ENCODE data around the gene PPP2R3A.
"Not testable (repeated sequence)": the region's sequence is repeated elsewhere in the genome, so short reads cannot be mapped to it uniquely, and the experiment has no call there.

PPP2R3A gene

GRCh38 chr3:136144397-136144796 is 178.9 kb downstream of the PPP2R3A start:
- TF ChIP-seq POLR2A (IDR thresholded peaks at IDR 0.05; ENCODE audit: low read depth, low read length), result 0 out of 2 replicates have a peak, but pooled peaks have one; percentile 3
- not testable (repeated sequence) for FAIRE-seq; DNase-seq (ENCODE audit: insufficient read length)

DNA sequence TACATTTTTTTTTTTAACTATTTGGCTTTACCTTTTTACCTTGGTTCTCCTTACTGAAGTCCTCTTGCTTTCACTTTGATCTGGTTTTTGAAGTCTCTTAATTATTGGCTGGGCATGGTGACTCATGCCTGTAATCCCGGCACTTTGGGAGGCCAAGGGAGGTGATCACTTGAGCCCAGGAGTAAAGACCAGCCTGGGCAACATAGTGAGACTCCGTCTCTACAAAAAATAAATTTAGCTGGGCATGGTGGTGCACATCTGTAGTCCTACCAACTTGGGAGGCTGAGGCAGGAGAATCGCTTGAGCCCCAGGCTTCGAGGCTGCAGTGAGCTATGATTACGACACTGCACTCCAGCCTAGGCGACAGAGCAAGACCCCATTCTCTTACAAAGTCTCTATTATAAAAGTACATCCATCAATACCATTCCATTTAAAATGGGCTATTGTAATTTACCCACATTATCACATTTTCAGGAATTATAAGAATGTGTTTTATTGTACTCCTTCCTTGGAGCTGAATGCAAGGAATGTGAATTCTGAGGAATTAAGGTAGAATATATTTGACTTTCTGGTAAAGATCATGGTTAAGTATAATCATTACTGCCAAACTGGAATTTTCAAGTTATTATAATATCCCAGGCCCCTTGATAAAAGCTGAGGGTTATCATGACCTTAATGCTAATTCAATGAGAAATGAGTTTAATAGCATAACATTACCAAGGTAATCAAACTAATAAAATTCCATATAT is 181.6 kb downstream of the PPP2R3A start:
- no peak for FAIRE-seq
- no peak for DNase-seq (ENCODE audit: insufficient read length)
- no peak for TF ChIP-seq TAF1 (IDR thresholded peaks at IDR 0.05; ENCODE audit: borderline replicate concordance, low read depth, low read length)
- TF ChIP-seq POLR2AphosphoS5 (IDR thresholded peaks at IDR 0.05; ENCODE audit: low read depth, low read length), result no peak
- TF ChIP-seq POLR2A (IDR thresholded peaks at IDR 0.05; ENCODE audit: low read depth, low read length), result no peak

DNA sequence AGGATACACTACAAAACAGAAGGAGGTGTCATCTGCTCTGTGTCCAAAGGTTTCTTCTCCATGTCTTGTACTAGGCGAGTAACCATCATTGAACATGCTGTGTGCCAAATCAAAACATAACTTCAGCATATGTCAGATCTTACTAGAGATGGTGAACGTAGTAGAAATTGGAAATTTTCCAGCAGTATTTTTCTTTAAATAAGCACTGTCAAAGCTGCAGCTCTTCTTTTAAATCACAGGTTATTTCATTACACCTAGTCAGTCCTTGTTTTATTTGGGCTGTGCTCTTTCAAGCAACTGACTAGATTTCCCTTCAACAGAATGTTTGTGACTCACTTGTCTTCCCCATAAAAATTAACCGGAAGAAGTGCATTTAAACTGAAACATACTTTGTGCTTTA is 184.1 kb downstream of the PPP2R3A start:
- peak; percentile 53 for FAIRE-seq
- TF ChIP-seq POLR2AphosphoS5 (IDR thresholded peaks at IDR 0.05; ENCODE audit: low read depth, low read length) (no peak), POLR2A (IDR thresholded peaks at IDR 0.05; ENCODE audit: low read depth, low read length) (no peak), TAF1 (IDR thresholded peaks at IDR 0.05; ENCODE audit: borderline replicate concordance, low read depth, low read length) (no peak)
- DNase-seq (ENCODE audit: insufficient read length), result no peak

DNA sequence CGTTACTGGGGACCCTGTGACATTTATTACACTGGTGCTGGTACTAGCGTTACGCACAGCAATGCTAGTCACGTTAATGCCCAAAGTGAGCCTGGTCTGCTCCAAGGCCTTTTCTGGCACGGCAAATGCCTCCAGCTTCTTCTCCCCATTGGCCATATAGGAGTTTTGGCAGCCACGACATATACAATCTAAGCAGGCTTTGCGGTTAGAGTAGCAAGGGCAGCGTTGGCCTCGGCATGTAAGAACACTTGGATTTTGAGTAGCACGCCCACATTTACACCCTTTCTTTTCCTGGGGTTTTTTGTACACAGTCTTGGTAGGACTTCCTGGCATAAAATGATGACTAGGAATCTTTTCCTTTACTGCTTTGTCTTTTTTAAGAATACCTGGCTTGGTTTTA is 185.7 kb downstream of the PPP2R3A start:
- FAIRE-seq (no peak), DNase-seq (ENCODE audit: insufficient read length) (no peak)
- TF ChIP-seq TAF1 (IDR thresholded peaks at IDR 0.05; ENCODE audit: borderline replicate concordance, low read depth, low read length) (no peak), POLR2A (IDR thresholded peaks at IDR 0.05; ENCODE audit: low read depth, low read length) (0 out of 2 replicates have a peak, but pooled peaks have one; percentile 17), POLR2AphosphoS5 (IDR thresholded peaks at IDR 0.05; ENCODE audit: low read depth, low read length) (no peak)

DNA sequence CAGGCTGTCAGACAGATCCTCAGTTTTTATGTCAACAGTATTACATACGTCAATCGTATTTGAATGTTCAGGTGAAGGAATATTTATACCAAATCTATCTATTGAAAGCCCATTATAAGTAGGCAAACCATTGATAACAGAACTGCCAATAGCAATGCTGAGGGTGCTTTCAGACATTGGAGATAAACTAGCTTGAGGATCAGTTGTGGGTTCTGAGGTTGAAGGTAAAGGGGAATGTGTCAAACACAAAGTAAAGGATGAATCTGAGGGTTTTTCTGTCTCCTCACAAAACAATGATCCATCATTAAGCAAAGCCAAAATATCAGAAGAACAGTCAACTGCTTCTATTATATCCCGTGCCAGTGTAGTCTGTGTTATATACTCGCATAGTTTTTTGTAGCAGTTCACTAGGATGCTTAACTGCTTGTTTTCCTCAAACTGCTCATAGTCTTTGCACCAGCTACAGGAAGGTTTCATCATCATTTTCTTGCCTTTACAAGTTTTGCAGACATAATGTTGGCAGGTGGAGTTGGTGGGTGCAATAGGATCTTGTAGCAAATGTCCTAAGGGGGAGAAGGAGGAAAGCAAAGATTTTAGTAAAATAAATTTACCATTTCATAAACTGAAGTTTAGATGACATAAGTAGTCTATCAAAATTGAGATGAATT is 186.8 kb downstream of the PPP2R3A start:
- DNase-seq (ENCODE audit: insufficient read length) (no peak), FAIRE-seq (no peak)
- no peak for TF ChIP-seq POLR2AphosphoS5 (IDR thresholded peaks at IDR 0.05; ENCODE audit: low read depth, low read length)
- TF ChIP-seq POLR2A (IDR thresholded peaks at IDR 0.05; ENCODE audit: low read depth, low read length), result no peak
- no peak for TF ChIP-seq TAF1 (IDR thresholded peaks at IDR 0.05; ENCODE audit: borderline replicate concordance, low read depth, low read length)

GRCh38 chr3:136152963-136153362 is 187.4 kb downstream of the PPP2R3A start:
- FAIRE-seq (no peak), DNase-seq (ENCODE audit: insufficient read length) (no peak)
- TF ChIP-seq TAF1 (IDR thresholded peaks at IDR 0.05; ENCODE audit: borderline replicate concordance, low read depth, low read length), result no peak
- TF ChIP-seq POLR2A (IDR thresholded peaks at IDR 0.05; ENCODE audit: low read depth, low read length), result no peak
- no peak for TF ChIP-seq POLR2AphosphoS5 (IDR thresholded peaks at IDR 0.05; ENCODE audit: low read depth, low read length)

DNA sequence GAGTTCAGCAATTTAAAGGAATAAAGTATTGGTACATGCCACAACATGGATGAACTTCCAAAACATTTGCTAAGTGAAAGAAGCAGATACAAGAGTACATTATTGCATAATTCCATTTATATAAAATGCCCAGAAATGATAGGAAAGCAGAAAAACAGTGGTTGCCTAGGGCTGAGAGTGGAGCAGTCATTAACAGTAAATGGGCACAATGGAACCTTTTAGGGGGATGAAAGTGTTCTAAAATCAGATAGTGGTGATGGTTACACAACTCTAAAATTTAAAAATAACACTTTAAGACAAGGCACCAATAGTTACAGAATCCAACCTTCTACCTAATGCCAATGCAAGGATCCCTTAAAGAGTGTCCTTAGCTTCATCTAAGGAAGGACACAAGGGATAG is 196.0 kb downstream of the PPP2R3A start:
- TF ChIP-seq TAF1 (IDR thresholded peaks at IDR 0.05; ENCODE audit: borderline replicate concordance, low read depth, low read length), result no peak
- TF ChIP-seq POLR2A (IDR thresholded peaks at IDR 0.05; ENCODE audit: low read depth, low read length), result no peak
- TF ChIP-seq POLR2AphosphoS5 (IDR thresholded peaks at IDR 0.05; ENCODE audit: low read depth, low read length), result no peak
- FAIRE-seq (no peak), DNase-seq (ENCODE audit: insufficient read length) (no peak)

GRCh38 chr3:136162322-136162721 is 196.8 kb downstream of the PPP2R3A start:
- FAIRE-seq, result no peak
- no peak for DNase-seq (ENCODE audit: insufficient read length)
- TF ChIP-seq POLR2AphosphoS5 (IDR thresholded peaks at IDR 0.05; ENCODE audit: low read depth, low read length), result no peak
- no peak for TF ChIP-seq TAF1 (IDR thresholded peaks at IDR 0.05; ENCODE audit: borderline replicate concordance, low read depth, low read length)
- TF ChIP-seq POLR2A (IDR thresholded peaks at IDR 0.05; ENCODE audit: low read depth, low read length), result no peak

DNA sequence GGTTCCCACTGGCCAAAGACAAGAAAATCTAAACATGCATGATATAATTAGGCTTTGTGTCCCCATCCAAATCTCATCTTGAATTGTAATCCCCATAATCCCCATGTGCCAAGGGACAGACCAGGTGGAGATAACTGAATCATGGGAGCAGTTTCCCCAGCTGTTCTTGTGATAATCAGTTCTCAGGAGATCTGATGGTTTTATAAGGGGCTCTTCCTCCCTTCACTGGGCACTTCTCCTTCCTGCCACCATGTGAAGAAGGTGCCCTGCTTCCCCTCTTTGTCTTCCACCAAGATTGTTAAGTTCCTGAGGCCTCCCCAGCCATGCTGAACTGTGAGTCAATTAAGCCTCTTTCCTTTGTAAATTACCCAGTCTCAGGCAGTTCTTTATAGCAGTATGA is 198.1 kb downstream of the PPP2R3A start:
- not testable (repeated sequence) for DNase-seq (ENCODE audit: insufficient read length); FAIRE-seq

DNA sequence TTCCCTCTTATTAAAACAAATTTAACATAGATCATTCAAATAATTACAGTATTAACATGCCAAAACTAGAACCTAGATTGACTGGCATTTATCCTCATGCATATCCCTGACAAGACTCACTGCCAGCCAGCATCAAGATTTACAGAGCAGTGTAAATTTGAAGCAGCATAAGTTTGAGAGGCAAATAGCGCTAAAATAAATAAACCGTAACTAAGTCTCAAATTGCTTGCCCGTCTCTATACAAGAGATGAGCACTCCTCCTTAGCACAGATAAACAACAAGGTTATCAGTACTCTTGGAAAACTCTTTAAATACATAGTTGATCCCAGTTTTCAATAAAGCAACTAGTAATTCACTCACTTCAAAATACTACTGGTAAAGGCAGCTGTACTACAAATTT is 201.0 kb downstream of the PPP2R3A start:
- FAIRE-seq (no peak), DNase-seq (ENCODE audit: insufficient read length) (no peak)
- TF ChIP-seq TAF1 (IDR thresholded peaks at IDR 0.05; ENCODE audit: borderline replicate concordance, low read depth, low read length) (no peak), POLR2AphosphoS5 (IDR thresholded peaks at IDR 0.05; ENCODE audit: low read depth, low read length) (no peak), POLR2A (IDR thresholded peaks at IDR 0.05; ENCODE audit: low read depth, low read length) (no peak)

- not testable (repeated sequence) for FAIRE-seq; DNase-seq (ENCODE audit: insufficient read length)
Observed at GRCh38 chr3:136168236-136168635, 202.7 kb downstream of the PPP2R3A start.

DNA sequence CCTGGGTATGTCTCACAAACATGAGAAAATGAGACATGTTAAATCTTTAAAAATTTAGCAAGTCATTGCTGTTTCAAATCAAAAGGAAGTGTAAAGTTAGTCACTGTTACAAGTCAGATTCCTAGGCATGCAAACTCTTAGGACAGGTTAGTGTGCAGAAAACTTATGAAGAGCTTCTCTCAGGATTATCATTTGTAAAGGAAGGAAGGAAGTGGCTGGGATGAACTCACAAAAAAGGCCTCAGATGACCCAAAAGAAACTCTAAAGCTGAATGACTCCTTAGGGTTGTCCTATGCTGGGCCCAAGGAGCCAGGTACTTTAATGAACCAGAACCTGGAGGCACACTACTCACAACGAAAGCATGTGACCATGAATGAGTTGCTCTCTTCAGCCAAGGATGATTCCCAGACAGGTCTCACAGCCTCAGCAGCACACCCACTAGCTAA is 205.6 kb downstream of the PPP2R3A start:
- DNase-seq (ENCODE audit: insufficient read length), result no peak
- no peak for TF ChIP-seq POLR2A (IDR thresholded peaks at IDR 0.05; ENCODE audit: low read depth, low read length)
- TF ChIP-seq TAF1 (IDR thresholded peaks at IDR 0.05; ENCODE audit: borderline replicate concordance, low read depth, low read length), result no peak
- TF ChIP-seq POLR2AphosphoS5 (IDR thresholded peaks at IDR 0.05; ENCODE audit: low read depth, low read length), result no peak
- no peak for FAIRE-seq

Measured in GM12892 (cell line).